Esophagus muscularis mucosa (tissue), 4 donors: ENCODE results near the gene E4F1.

Source experiments
- EP300 ChIP-seq: sonication (generic); formaldehyde crosslinking; IDR thresholded peaks from one replicate; pipeline ENCODE4 v1.6.1; 2017; ENCODE audit warnings: antibody characterized with exemption
- POLR2A ChIP-seq: fragments of 450-650 bp; IDR thresholded peaks from one replicate; pipeline ENCODE4 v1.6.1; 2017; ENCODE audit warnings: antibody characterized with exemption, moderate library complexity, mild to moderate bottlenecking, low read depth
- POLR2AphosphoS5 ChIP-seq, 2 donors: sonication (generic); formaldehyde crosslinking; IDR thresholded peaks; one replicate each; pipeline ENCODE4 v1.6.1; 2017; ENCODE audit warnings: antibody characterized with exemption in 2 of 2
- TF ChIP-seq, protein P1 (sequence below), 3 experiments: fragments of 200-600 bp in 2 of 3; fragments of 450-650 bp in 1 of 3; sonication (generic) in 2 of 3; IDR thresholded peaks; one replicate each; pipeline ENCODE4 v1.5.1; 2017 to 2019; ENCODE audit warnings: antibody characterized with exemption in 3 of 3, mild to moderate bottlenecking in 2 of 3, moderate library complexity in 1 of 3

GRCh38 chr16:2275476-2276367 is 52.3 kb downstream of the E4F1 start:
- TF ChIP-seq, protein P1, sequence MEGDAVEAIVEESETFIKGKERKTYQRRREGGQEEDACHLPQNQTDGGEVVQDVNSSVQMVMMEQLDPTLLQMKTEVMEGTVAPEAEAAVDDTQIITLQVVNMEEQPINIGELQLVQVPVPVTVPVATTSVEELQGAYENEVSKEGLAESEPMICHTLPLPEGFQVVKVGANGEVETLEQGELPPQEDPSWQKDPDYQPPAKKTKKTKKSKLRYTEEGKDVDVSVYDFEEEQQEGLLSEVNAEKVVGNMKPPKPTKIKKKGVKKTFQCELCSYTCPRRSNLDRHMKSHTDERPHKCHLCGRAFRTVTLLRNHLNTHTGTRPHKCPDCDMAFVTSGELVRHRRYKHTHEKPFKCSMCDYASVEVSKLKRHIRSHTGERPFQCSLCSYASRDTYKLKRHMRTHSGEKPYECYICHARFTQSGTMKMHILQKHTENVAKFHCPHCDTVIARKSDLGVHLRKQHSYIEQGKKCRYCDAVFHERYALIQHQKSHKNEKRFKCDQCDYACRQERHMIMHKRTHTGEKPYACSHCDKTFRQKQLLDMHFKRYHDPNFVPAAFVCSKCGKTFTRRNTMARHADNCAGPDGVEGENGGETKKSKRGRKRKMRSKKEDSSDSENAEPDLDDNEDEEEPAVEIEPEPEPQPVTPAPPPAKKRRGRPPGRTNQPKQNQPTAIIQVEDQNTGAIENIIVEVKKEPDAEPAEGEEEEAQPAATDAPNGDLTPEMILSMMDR (IDR thresholded peaks at IDR 0.05): no peak
- TF ChIP-seq POLR2A (no peak), POLR2AphosphoS5 (IDR thresholded peaks at IDR 0.05) (no peak), EP300 (no peak)
